GM19395 (cell line): ENCODE results near the gene RCAN3.
"Not testable (repeated sequence)": the region's sequence is repeated elsewhere in the genome, so short reads cannot be mapped to it uniquely, and the experiment has no call there.

Experiments used
- ATAC-seq: cut with Tn5 transposase; IDR thresholded peaks from one replicate; pipeline ENCODE4 v1.9.1; 2021; ENCODE audit warnings: mild to moderate bottlenecking, moderate library complexity; ENCODE audit not compliant: unreplicated experiment

The RCAN3 gene

GRCh38 chr1:24548070-24548469 lies 45.4 kb downstream of the RCAN3 start:
- ATAC-seq: no peak

- ATAC-seq: not testable (repeated sequence)
Measured at GRCh38 chr1:24549210-24549609, 46.6 kb downstream of the RCAN3 start.

GRCh38 chr1:24551290-24551959 lies 48.8 kb downstream of the RCAN3 start:
- no peak for ATAC-seq

GRCh38 chr1:24551960-24552571 lies 49.4 kb downstream of the RCAN3 start:
- no peak for ATAC-seq

GRCh38 chr1:24553931-24554330 lies 51.3 kb downstream of the RCAN3 start:
- ATAC-seq: no peak

GRCh38 chr1:24554714-24555113 lies 52.1 kb downstream of the RCAN3 start:
- no peak for ATAC-seq

GRCh38 chr1:24555591-24556413 lies 53.2 kb downstream of the RCAN3 start, which contains the start of gene NCMAP:
Gene NCMAP (plus strand): TSS chr1:24556087. CDS start chr1:24595431, 39,344 bp downstream.
- no peak for ATAC-seq

- ATAC-seq: no peak
Measured at GRCh38 chr1:24556414-24556795, 53.8 kb downstream of the RCAN3 start.

- ATAC-seq: no peak
Measured at GRCh38 chr1:24557220-24557619, 54.6 kb downstream of the RCAN3 start.

- ATAC-seq: no peak
Measured at GRCh38 chr1:24557711-24558131, 55.1 kb downstream of the RCAN3 start.

GRCh38 chr1:24558455-24558854 lies 55.8 kb downstream of the RCAN3 start:
- no peak for ATAC-seq

- no peak for ATAC-seq
Measured at GRCh38 chr1:24558902-24559791, 56.5 kb downstream of the RCAN3 start.

GRCh38 chr1:24560361-24560760 lies 57.7 kb downstream of the RCAN3 start:
- ATAC-seq: no peak

- no peak for ATAC-seq
Measured at GRCh38 chr1:24562625-24563024, 60.0 kb downstream of the RCAN3 start.

- no peak for ATAC-seq
Measured at GRCh38 chr1:24564695-24565094, 62.1 kb downstream of the RCAN3 start.

GRCh38 chr1:24566236-24566867 lies 63.7 kb downstream of the RCAN3 start:
- no peak for ATAC-seq

GRCh38 chr1:24567792-24568388 lies 65.3 kb downstream of the RCAN3 start:
- ATAC-seq: no peak

- no peak for ATAC-seq
Measured at GRCh38 chr1:24568475-24568874, 65.8 kb downstream of the RCAN3 start.

GRCh38 chr1:24570265-24571125 lies 67.9 kb downstream of the RCAN3 start:
- ATAC-seq: no peak
